D721Med (cell line): Measurements from ENCODE around the gene NFKBIB.
A peak's percentile ranks its signal among the peaks of the same experiment; 100 is the strongest.
"Not testable (repeated sequence)": the region's sequence is repeated elsewhere in the genome, so short reads cannot be mapped to it uniquely, and the experiment has no call there.

Experiments used
- DNase-seq: peaks from one replicate; pipeline ENCODE4 v3.0.0; 2011; ENCODE audit warnings: low spot score; ENCODE audit not compliant: insufficient read length
- FAIRE-seq: peaks from 2 replicates; lab custom pipeline; 2011; peaks lifted over from hg19 to GRCh38; lab: Jason Lieb, UNC
- TF ChIP-seq, protein P1 (sequence below): IDR thresholded peaks from 2 replicates; pipeline ENCODE4 v1.5.1; 2012; ENCODE audit warnings: mild to moderate bottlenecking, control low read depth; ENCODE audit not compliant: insufficient read depth; ENCODE audit errors: missing control alignments

Gene NFKBIB

DNA sequence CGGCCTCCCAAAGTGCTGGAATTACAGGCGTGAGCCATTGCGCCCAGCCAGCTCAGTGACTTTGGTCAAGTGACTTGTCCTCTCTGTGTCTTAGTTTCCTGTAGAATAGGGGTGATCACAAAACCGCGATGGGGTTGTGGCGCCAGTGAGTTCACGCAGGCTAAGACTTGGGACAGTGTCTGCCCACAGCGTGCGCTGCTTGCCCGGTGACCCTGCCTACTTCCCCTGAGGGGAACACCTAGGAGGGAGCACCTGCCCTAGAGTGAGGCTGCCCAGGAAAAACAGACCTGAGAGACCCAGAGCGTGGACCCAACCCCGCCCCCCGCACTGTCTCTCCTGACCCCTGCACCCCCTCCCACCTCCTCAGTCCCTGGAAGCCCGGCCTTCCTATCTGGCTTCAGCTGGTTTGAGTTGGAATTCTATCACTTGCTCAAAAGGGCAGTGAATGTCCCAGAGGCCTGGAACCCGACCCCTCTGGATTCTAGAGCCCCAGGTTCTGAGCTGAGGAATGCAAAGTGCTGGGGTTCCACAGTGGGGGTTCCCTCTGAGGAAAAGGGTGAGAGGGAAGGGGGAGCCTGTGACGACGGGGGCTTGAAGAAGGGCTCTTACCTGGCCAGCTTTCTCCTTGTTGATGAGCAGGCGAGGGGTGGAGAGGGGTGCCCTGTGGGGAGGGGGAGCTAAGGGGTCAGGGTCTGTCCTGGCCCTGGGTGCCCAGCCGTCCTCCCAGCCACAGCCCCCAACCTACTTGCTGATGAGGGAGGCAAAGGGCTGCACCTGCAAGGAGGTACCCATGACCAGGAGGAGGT is 19.5 kb upstream of the NFKBIB start:
- no peak for FAIRE-seq
- TF ChIP-seq, protein P1, sequence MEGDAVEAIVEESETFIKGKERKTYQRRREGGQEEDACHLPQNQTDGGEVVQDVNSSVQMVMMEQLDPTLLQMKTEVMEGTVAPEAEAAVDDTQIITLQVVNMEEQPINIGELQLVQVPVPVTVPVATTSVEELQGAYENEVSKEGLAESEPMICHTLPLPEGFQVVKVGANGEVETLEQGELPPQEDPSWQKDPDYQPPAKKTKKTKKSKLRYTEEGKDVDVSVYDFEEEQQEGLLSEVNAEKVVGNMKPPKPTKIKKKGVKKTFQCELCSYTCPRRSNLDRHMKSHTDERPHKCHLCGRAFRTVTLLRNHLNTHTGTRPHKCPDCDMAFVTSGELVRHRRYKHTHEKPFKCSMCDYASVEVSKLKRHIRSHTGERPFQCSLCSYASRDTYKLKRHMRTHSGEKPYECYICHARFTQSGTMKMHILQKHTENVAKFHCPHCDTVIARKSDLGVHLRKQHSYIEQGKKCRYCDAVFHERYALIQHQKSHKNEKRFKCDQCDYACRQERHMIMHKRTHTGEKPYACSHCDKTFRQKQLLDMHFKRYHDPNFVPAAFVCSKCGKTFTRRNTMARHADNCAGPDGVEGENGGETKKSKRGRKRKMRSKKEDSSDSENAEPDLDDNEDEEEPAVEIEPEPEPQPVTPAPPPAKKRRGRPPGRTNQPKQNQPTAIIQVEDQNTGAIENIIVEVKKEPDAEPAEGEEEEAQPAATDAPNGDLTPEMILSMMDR: no peak
- peak; percentile 2 for DNase-seq

DNA sequence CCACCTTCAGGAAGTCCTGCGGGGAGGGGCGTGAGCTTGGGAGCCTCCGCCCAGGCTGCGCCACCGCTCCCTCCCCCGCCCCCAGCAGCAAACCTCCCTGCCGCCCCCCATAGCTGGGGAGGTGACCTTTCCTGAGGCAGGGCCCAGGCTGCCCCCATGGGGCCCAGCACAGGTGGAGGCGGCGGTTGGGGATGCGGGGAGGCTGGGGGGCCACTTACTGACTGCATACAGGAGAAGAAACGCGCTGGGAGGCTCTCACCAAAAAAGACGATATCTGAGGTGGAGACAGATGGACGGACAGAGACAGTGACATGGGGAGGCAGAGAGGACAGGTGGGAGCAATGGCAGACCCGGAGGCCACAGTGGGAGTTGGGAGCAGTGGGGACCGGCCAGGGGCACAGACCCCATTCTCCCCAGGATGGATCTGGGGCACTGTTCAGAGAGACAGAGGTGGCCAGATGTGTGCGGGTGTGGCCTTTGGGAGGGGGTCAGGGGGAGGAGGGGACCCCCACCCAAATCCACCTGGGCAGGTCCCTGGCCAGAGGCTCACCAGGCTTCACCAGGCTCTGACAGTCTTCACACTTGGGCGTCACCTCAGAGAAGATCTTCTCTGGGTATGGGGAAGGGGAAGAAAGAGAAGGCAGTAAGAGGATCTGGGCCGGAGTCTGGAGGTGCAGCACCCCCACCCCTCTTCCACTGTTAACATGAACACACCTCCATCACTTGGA is 18.7 kb upstream of the NFKBIB start:
- DNase-seq: no peak
- no peak for FAIRE-seq
- TF ChIP-seq, protein P1: no peak

DNA sequence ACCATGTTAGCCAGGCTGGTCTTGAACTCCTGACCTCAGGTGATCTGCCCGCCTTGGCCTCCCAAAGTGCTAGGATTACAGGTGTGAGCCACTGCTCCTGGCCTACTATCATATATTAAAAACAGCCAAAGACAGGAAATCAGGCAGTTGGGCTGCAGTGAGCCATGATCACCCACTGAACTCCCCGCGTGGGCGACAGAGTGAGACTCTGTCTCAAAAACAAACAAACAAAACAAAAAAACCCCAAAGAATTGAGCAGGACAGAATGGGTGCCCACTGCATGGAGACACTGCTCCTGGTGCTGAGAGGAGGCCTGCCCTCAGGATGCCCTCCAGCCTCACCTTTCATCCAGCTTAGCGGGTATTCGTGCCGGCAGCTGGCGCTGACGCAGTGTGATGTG is 16.5 kb upstream of the NFKBIB start:
- no peak for FAIRE-seq
- no peak for DNase-seq
- TF ChIP-seq, protein P1: no peak

DNA sequence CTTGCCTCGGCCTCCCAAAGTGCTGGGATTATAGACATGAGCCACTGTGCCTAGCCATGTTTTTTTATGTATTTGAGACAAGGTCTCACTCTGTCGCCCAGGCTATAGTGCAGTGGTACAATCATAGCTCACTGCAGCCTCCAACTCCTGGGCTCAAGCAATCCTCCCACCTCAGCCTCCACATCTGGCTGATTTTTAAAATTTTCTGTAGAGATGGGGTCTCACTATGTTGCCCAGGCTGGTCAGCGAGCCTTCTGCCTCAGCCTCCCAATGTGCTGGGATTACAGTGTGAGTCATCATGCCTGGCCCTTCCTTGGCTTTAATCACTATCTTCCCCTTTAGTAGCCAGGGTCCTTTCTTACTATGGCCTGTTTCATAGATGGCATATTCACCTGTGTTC is 15.1 kb upstream of the NFKBIB start:
- not testable (repeated sequence) for DNase-seq, FAIRE-seq

DNA sequence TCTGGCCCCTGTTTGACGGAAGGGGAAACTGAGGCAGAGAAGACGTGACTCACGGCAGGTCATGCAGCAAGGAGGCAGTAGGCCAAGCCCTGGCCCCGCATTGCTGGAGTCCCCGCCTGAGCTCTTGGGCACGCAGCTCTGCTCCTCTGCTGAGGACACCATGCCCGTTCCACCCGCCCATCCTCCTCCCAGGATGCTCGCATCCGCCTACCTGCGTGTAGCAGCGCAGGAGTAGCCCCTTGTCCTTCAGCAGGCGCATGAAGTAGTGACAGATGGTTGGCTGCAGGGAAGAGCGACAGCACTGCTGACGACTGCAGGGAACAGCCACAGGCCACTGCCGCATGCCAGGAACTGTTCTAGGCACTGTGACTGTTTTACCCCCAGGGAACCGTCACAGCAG is 10.9 kb upstream of the NFKBIB start:
- TF ChIP-seq, protein P1: no peak
- FAIRE-seq: no peak
- DNase-seq: no peak

DNA sequence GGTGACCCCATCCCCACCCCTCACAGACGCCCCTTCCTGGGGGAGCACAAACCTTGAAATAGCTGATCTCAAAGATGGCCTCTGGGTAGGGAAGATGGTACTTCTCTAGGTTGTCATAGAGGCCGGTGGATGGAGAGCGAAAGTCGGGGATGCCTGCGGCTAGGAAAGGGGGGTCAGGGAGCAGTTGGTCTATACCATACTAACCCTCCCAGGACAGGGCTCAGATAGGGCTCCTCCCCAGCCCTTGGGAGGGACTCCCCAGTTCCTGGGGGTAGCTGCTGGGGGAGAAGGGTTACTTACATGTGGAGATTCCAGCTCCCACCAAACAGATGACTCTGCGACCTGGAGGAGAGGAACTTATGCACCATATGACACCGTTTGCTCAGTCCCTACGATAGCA is 10.0 kb upstream of the NFKBIB start:
- no peak for DNase-seq
- no peak for FAIRE-seq
- TF ChIP-seq, protein P1: no peak

DNA sequence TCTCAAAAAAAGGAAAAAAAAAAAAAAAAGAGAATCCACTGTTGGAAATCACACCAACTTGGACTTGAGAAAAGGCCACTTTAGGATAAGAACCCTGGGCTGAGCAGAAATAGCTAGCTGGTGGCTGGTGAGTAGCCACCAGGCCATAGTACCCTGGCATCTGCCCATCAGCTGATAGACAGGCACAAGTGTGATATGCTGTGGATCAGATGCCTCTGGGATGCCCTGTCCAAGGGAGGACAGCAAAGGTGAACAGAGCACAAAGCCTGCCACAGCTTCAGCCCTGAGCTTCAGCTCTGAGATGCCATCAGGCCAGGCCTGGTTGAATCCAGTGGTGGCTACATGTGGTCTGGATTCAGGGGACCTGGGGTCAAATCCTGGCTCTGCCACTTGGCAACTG is 9.1 kb upstream of the NFKBIB start:
- TF ChIP-seq, protein P1: no peak
- FAIRE-seq (no peak), DNase-seq (no peak)
